ENCODE data around the gene DCHS2. TPM values are rescaled to one million over a fixed set of nuclear protein-coding genes. Genes with fewer than 3 reads are reported as not detected.

The DCHS2 gene
- total and polyA plus RNA-seq, 8 donors: 0.12 to 3.5 (median 1.5) TPM

- intact Hi-C loops (cut with DNase I): no loop called here
- peak in 1 of 2 donors; percentile 29 for TF ChIP-seq CTCF (IDR thresholded peaks at IDR 0.05)
- ATAC-seq: peak; percentile 71
These were observed 162.2 kb downstream of the DCHS2 start for GRCh38 chr4:154329268-154329868.

GRCh38 chr4:154328030-154328429, 163.6 kb downstream of the DCHS2 start:
- ATAC-seq (no peak), DNase-seq (no peak)
- Histone ChIP-seq H3K27ac (no peak overlapping the region), H3K36me3 (no peaks in the 10 kb centered on the region), H3K9me3 (no peaks in the 10 kb centered on the region), H3K27me3 (peaks cover 21 to 29% of the 10 kb centered on the region in 2 donors), H3K4me3 (no peak overlapping the region), H3K4me1 (no peaks in the 10 kb centered on the region)
- intact Hi-C loops (cut with DNase I): no loop called here
- TF ChIP-seq CTCF (IDR thresholded peaks at IDR 0.05): no peak

More at GRCh38 chr4:154329268-154329868, 162.2 kb downstream of the DCHS2 start:
- H3K4me1 ChIP-seq: no peaks in the 10 kb centered on the region
- H3K4me3 ChIP-seq: no peak overlapping the region
- H3K27me3 ChIP-seq: peaks cover 27 to 40% of the 10 kb centered on the region in 2 donors
- H3K9me3 ChIP-seq: no peaks in the 10 kb centered on the region
- H3K36me3 ChIP-seq: no peaks in the 10 kb centered on the region
- no peak overlapping the region for H3K27ac ChIP-seq
- DNase-seq: peak in 3 of 4 donors; percentile 28 to 34 (median 34)

GRCh38 chr4:154320521-154320920, 171.1 kb downstream of the DCHS2 start:
- no peak for ATAC-seq
- no peak for TF ChIP-seq CTCF (IDR thresholded peaks at IDR 0.05)
- Histone ChIP-seq H3K36me3 (no peaks in the 10 kb centered on the region), H3K4me1 (no peaks in the 10 kb centered on the region), H3K4me3 (no peak overlapping the region), H3K27ac (no peak overlapping the region), H3K27me3 (no peaks in the 10 kb centered on the region), H3K9me3 (no peaks in the 10 kb centered on the region)
- DNase-seq: no peak
- intact Hi-C loops (cut with DNase I): no loop called here

- no peaks in the 10 kb centered on the region for H3K27me3 ChIP-seq
- TF ChIP-seq CTCF (IDR thresholded peaks at IDR 0.05): no peak
- no peaks in the 10 kb centered on the region for H3K36me3 ChIP-seq
- DNase-seq: no peak
- H3K4me3 ChIP-seq: no peak overlapping the region
- ATAC-seq: no peak
- H3K27ac ChIP-seq: no peak overlapping the region
- no peaks in the 10 kb centered on the region for H3K9me3 ChIP-seq
- no peaks in the 10 kb centered on the region for H3K4me1 ChIP-seq
- intact Hi-C loops (cut with DNase I): loop anchor here in 1 of 2 donors (5.0 kb wide), 1 partner anchor 532 kb away; the partner anchor contains the start of gene SFRP2
These were observed 171.9 kb downstream of the DCHS2 start for GRCh38 chr4:154319736-154320135.

GRCh38 chr4:154317201-154317999, 174.2 kb downstream of the DCHS2 start:
- Histone ChIP-seq H3K9me3 (no peaks in the 10 kb centered on the region), H3K36me3 (no peaks in the 10 kb centered on the region), H3K27me3 (no peaks in the 10 kb centered on the region), H3K4me1 (no peaks in the 10 kb centered on the region), H3K27ac (no peak overlapping the region), H3K4me3 (no peak overlapping the region)
- no peak for TF ChIP-seq CTCF (IDR thresholded peaks at IDR 0.05)
- no peak for ATAC-seq
- no peak for DNase-seq
- intact Hi-C loops (cut with DNase I): loop anchor here in 1 of 2 donors (5.0 kb wide), 1 partner anchor 530 kb away; the partner anchor contains the start of gene SFRP2

All from left lung (tissue), 10 donors.